ENCODE measurements around the gene AGTRAP.

Gene AGTRAP

GRCh38 chr1:11796036-11796828, 60.3 kb downstream of the AGTRAP start:
- TF ChIP-seq, protein P1, sequence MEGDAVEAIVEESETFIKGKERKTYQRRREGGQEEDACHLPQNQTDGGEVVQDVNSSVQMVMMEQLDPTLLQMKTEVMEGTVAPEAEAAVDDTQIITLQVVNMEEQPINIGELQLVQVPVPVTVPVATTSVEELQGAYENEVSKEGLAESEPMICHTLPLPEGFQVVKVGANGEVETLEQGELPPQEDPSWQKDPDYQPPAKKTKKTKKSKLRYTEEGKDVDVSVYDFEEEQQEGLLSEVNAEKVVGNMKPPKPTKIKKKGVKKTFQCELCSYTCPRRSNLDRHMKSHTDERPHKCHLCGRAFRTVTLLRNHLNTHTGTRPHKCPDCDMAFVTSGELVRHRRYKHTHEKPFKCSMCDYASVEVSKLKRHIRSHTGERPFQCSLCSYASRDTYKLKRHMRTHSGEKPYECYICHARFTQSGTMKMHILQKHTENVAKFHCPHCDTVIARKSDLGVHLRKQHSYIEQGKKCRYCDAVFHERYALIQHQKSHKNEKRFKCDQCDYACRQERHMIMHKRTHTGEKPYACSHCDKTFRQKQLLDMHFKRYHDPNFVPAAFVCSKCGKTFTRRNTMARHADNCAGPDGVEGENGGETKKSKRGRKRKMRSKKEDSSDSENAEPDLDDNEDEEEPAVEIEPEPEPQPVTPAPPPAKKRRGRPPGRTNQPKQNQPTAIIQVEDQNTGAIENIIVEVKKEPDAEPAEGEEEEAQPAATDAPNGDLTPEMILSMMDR (IDR thresholded peaks at IDR 0.05; ENCODE audit: low read depth, low read length, missing control alignments): no peak
- no peak overlapping the region for H3K4me3 ChIP-seq (replicated peaks; ENCODE audit: low read depth, low read length)
- DNase-seq (ENCODE audit: extremely low read depth, low read depth): no peak

DNA sequence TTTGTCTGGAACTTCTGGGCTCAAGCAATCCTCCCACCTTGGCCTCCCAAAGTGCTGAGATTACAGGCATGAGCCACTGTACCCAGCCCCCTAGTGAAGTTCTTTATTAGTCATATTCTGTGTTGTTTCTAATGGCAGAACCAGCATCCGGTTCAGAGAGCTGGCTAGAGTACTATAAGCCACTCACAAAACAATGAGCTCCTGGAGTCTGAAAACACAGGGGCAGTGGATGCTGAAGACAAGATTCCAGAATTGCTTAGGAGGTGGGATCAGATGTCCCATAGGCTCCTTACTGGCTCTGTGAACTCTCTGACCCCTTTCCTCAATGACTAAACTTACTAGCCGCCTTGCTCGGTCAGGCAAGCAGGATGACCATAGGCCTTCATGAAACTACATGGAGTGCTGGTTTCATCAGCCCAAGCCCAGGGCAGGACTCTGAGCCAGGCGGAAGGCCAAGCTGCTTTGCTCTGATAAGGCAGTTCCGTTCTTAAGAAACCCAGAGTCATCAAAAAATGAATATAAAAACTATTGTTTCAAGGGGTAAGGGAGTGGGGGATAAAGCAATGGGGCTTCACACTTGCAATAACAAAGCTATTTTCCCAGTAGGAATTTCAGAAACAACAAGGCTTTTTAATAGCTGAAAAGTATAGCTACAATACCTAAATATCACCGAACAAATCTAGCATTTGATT, 61.7 kb downstream of the AGTRAP start:
- H3K4me3 ChIP-seq (replicated peaks; ENCODE audit: low read depth, low read length): no peak overlapping the region
- TF ChIP-seq, protein P1 (IDR thresholded peaks at IDR 0.05; ENCODE audit: low read depth, low read length, missing control alignments): no peak
- no peak for DNase-seq (ENCODE audit: extremely low read depth, low read depth)

- TF ChIP-seq, protein P1 (IDR thresholded peaks at IDR 0.05; ENCODE audit: low read depth, low read length, missing control alignments): no peak
- H3K4me3 ChIP-seq (replicated peaks; ENCODE audit: low read depth, low read length): no peak overlapping the region
- DNase-seq (ENCODE audit: extremely low read depth, low read depth): no peak
These were observed 63.2 kb downstream of the AGTRAP start for GRCh38 chr1:11799099-11799498.

- TF ChIP-seq, protein P1 (IDR thresholded peaks at IDR 0.05; ENCODE audit: low read depth, low read length, missing control alignments): no peak
- H3K4me3 ChIP-seq (replicated peaks; ENCODE audit: low read depth, low read length): no peak overlapping the region
These were observed 64.0 kb downstream of the AGTRAP start for GRCh38 chr1:11799896-11800295.

GRCh38 chr1:11800391-11800755, 64.4 kb downstream of the AGTRAP start:
- TF ChIP-seq, protein P1 (IDR thresholded peaks at IDR 0.05; ENCODE audit: low read depth, low read length, missing control alignments): no peak
- H3K4me3 ChIP-seq (replicated peaks; ENCODE audit: low read depth, low read length): no peak overlapping the region
- DNase-seq (ENCODE audit: extremely low read depth, low read depth): no peak

More at GRCh38 chr1:11799896-11800295, 64.0 kb downstream of the AGTRAP start:
- DNase-seq (ENCODE audit: extremely low read depth, low read depth): no peak
